H1 (cell line): ENCODE results near the gene RASSF9. TPM values are rescaled to one million over a fixed set of nuclear protein-coding genes. Genes with fewer than 3 reads are reported as not detected.

Source experiments
- CTCF ChIA-PET: fragments of 300-600 bp; sonication (Branson Sonifier 250); formaldehyde crosslinking; loops from one replicate; lab custom pipeline; 2021; ENCODE audit not compliant: partially characterized antibody; lab: Charles Lee
- POLR2A ChIA-PET: fragments of 300-600 bp; sonication (Branson Sonifier 250); formaldehyde crosslinking; loops from one replicate; lab custom pipeline; 2021; ENCODE audit warnings: inconsistent platforms; ENCODE audit not compliant: partially characterized antibody; lab: Charles Lee
- DNase-seq, 2 experiments: peaks; one replicate each; pipeline versions ENCODE4 v3.0.0 to v3.0.0-alpha.2; 2010 to 2022; ENCODE audit warnings: low spot score in 2 of 2, low read depth in 1 of 2, mixed read lengths in 1 of 2
- FAIRE-seq: peaks from 2 replicates; lab custom pipeline; 2011; peaks lifted over from hg19 to GRCh38; lab: Jason Lieb, UNC
- H2AFZ ChIP-seq: 2 replicates; pipeline ENCODE4 v1.8.1; 2012; ENCODE audit warnings: low read length, inconsistent platforms
- H2AK5ac ChIP-seq: 2 replicates; pipeline ENCODE4 v1.6.1; 2013; ENCODE audit warnings: low read depth, low read length
- H2BK120ac ChIP-seq: replicated peaks from 2 replicates; pipeline ENCODE3; 2013; ENCODE audit warnings: low read depth, low read length, inconsistent platforms
- H2BK12ac ChIP-seq: 2 replicates; pipeline ENCODE4 v1.6.1; 2013; ENCODE audit warnings: low read depth, low read length
- H2BK15ac ChIP-seq: 2 replicates; pipeline ENCODE4 v1.6.1; 2013; ENCODE audit warnings: low read length
- H2BK20ac ChIP-seq: 2 replicates; pipeline ENCODE4 v1.6.1; 2013; ENCODE audit warnings: low read length
- H2BK5ac ChIP-seq: 2 replicates; pipeline ENCODE4 v1.6.1; 2013; ENCODE audit warnings: low read depth, low read length
- H3K14ac ChIP-seq: 2 replicates; pipeline ENCODE4 v1.6.1; 2013; ENCODE audit warnings: inconsistent platforms; ENCODE audit not compliant: insufficient read length
- H3K18ac ChIP-seq: 2 replicates; pipeline ENCODE4 v1.6.1; 2013; ENCODE audit warnings: low read length; ENCODE audit errors: extremely low read depth
- H3K23ac ChIP-seq: 2 replicates; pipeline ENCODE4 v1.6.1; 2013; ENCODE audit warnings: inconsistent platforms; ENCODE audit not compliant: insufficient read length
- H3K23me2 ChIP-seq: 2 replicates; pipeline ENCODE4 v1.6.1; 2013; ENCODE audit warnings: low read depth, low read length
- H3K27ac ChIP-seq: 2 replicates; pipeline ENCODE4 v1.6.1; 2011; ENCODE audit warnings: low read depth, low read length, inconsistent platforms
- H3K27me3 ChIP-seq, 4 experiments: replicated peaks in 1 of 4; 1 replicate in 1 of 4; 2 replicates in 3 of 4; pipeline versions ENCODE4 v1.6.1 to v1.8.1; 2011 to 2013; ENCODE audit warnings: low read length in 3 of 4, mild to moderate bottlenecking in 3 of 4, inconsistent platforms in 2 of 4, mixed read lengths in 2 of 4, moderate library complexity in 1 of 4; ENCODE audit not compliant: control insufficient read depth in 3 of 4, insufficient read depth in 3 of 4; ENCODE audit errors: extremely low read depth in 1 of 4
- H3K36me3 ChIP-seq, 4 experiments: 2 replicates each; pipeline versions ENCODE4 v1.6.1 to v1.8.1; 2011 to 2013; ENCODE audit warnings: mild to moderate bottlenecking in 4 of 4, low read length in 3 of 4, moderate library complexity in 2 of 4, control low read depth in 1 of 4, inconsistent platforms in 1 of 4; ENCODE audit not compliant: insufficient read depth in 4 of 4, control insufficient read depth in 2 of 4
- H3K4ac ChIP-seq: replicated peaks from 2 replicates; pipeline ENCODE3; 2013; ENCODE audit warnings: low read length, low read depth, mixed read lengths, inconsistent platforms; ENCODE audit not compliant: insufficient read length
- H3K4me1 ChIP-seq, 4 experiments: replicated peaks in 1 of 4; 1 replicate in 1 of 4; 2 replicates in 3 of 4; pipeline versions ENCODE4 v1.6.1 to v1.8.1; 2011 to 2013; ENCODE audit warnings: low read length in 3 of 4, inconsistent platforms in 2 of 4, mixed read lengths in 1 of 4; ENCODE audit not compliant: insufficient read depth in 4 of 4, control insufficient read depth in 3 of 4
- H3K4me2 ChIP-seq, 2 experiments: 2 replicates each; pipeline versions ENCODE4 v1.6.1 to v1.8.1; 2011 to 2013; ENCODE audit warnings: low read depth in 2 of 2, low read length in 2 of 2, control low read depth in 1 of 2, inconsistent platforms in 1 of 2, mild to moderate bottlenecking in 1 of 2; ENCODE audit not compliant: insufficient read depth in 1 of 2
- H3K4me3 ChIP-seq, 4 experiments: fragments of 200-600, 300-600 bp in 1 of 4; sonication (generic), shearing (Covaris generic), sonication (Bioruptor Twin) in 1 of 4; 2 replicates each; pipeline versions ENCODE4 v1.5.1 to v1.8.1; 2011 to 2016; ENCODE audit warnings: low read length in 4 of 4, low read depth in 3 of 4, control low read depth in 2 of 4, inconsistent platforms in 2 of 4, mild to moderate bottlenecking in 2 of 4, mixed read lengths in 1 of 4, moderate library complexity in 1 of 4; ENCODE audit not compliant: insufficient read depth in 2 of 4; ENCODE audit errors: extremely low read depth in 1 of 4
- H3K56ac ChIP-seq: replicated peaks from 2 replicates; pipeline ENCODE3; 2013; ENCODE audit warnings: low read depth, mild to moderate bottlenecking, mixed read lengths, low read length, inconsistent platforms; ENCODE audit not compliant: insufficient read length
- H3K79me1 ChIP-seq: 2 replicates; pipeline ENCODE4 v1.6.1; 2013; ENCODE audit warnings: low read depth, low read length, control low read depth
- H3K79me2 ChIP-seq, 2 experiments: 2 replicates each; pipeline versions ENCODE4 v1.6.1 to v1.8.1; 2012 to 2013; ENCODE audit warnings: low read length in 2 of 2, mild to moderate bottlenecking in 2 of 2, inconsistent platforms in 1 of 2; ENCODE audit not compliant: insufficient read depth in 2 of 2, control insufficient read depth in 1 of 2
- H3K9ac ChIP-seq, 4 experiments: replicated peaks in 1 of 4; 1 replicate in 1 of 4; 2 replicates in 3 of 4; pipeline versions ENCODE4 v1.6.1 to v1.8.1; 2011 to 2013; ENCODE audit warnings: low read depth in 3 of 4, low read length in 3 of 4, control low read depth in 2 of 4, mild to moderate bottlenecking in 2 of 4, moderate library complexity in 2 of 4, inconsistent platforms in 1 of 4; ENCODE audit errors: extremely low read depth in 1 of 4
- H3K9me3 ChIP-seq, 2 experiments: 2 replicates each; pipeline versions ENCODE4 v1.6.1 to v1.8.1; 2012 to 2013; ENCODE audit warnings: mild to moderate bottlenecking in 2 of 2, moderate library complexity in 2 of 2, control low read depth in 1 of 2, inconsistent platforms in 1 of 2, low read depth in 1 of 2, low read length in 1 of 2, mixed read lengths in 1 of 2; ENCODE audit not compliant: insufficient read depth in 2 of 2
- H4K20me1 ChIP-seq, 2 experiments: replicated peaks in 1 of 2; 2 replicates each; pipeline versions ENCODE3 to v1.8.1; 2011 to 2013; ENCODE audit warnings: inconsistent platforms in 2 of 2, low read length in 2 of 2, mild to moderate bottlenecking in 1 of 2; ENCODE audit not compliant: insufficient read depth in 2 of 2, control insufficient read depth in 1 of 2
- H4K5ac ChIP-seq: 2 replicates; pipeline ENCODE4 v1.6.1; 2013; ENCODE audit warnings: low read length, low read depth, mixed read lengths, inconsistent platforms; ENCODE audit not compliant: insufficient read length
- H4K8ac ChIP-seq: 2 replicates; pipeline ENCODE4 v1.8.0; 2013; ENCODE audit warnings: mild to moderate bottlenecking, moderate library complexity, low read length, inconsistent platforms; ENCODE audit not compliant: insufficient read depth; ENCODE audit errors: extremely low read depth
- H4K91ac ChIP-seq: replicated peaks from 2 replicates; pipeline ENCODE3; 2013; ENCODE audit warnings: low read length, mixed read lengths, inconsistent platforms; ENCODE audit not compliant: insufficient read length
- BACH1 ChIP-seq: IDR thresholded peaks from 2 replicates; pipeline ENCODE4 v1.6.1; 2012; ENCODE audit warnings: low read length, improper control_type of control experiment
- BCL11A ChIP-seq, 2 experiments: IDR thresholded peaks; one replicate each; pipeline ENCODE4 v1.6.1; 2011; ENCODE audit warnings: low read depth in 2 of 2, low read length in 2 of 2, mild to moderate bottlenecking in 2 of 2
- BRCA1 ChIP-seq: IDR thresholded peaks from 2 replicates; pipeline ENCODE4 v1.6.1; 2012; ENCODE audit warnings: low read depth, low read length, improper control_type of control experiment
- CEBPB ChIP-seq: IDR thresholded peaks from 2 replicates; pipeline ENCODE4 v1.6.1; 2012; ENCODE audit warnings: low read depth, low read length
- CTCF ChIP-seq, 3 experiments: IDR thresholded peaks; 1 replicate in 2 of 3; 2 replicates in 1 of 3; pipeline versions ENCODE4 v1.5.1 to v1.6.1; 2011; ENCODE audit warnings: low read length in 3 of 3, mild to moderate bottlenecking in 3 of 3, inconsistent platforms in 2 of 3, low read depth in 1 of 3, moderate library complexity in 1 of 3; ENCODE audit not compliant: insufficient read depth in 1 of 3; ENCODE audit errors: control extremely low read depth in 1 of 3
- E2F6 ChIP-seq: IDR thresholded peaks from 2 replicates; pipeline ENCODE4 v1.6.1; 2012; ENCODE audit warnings: inconsistent platforms
- KDM4A ChIP-seq: IDR thresholded peaks from one replicate; pipeline ENCODE4 v1.7.1; 2012; ENCODE audit warnings: low read depth, mild to moderate bottlenecking, moderate library complexity, low read length, inconsistent platforms; ENCODE audit not compliant: severe bottlenecking
- NANOG ChIP-seq: IDR thresholded peaks from 2 replicates; pipeline ENCODE4 v1.6.1; 2011; ENCODE audit warnings: low read length, low read depth, mild to moderate bottlenecking, inconsistent platforms; ENCODE audit not compliant: insufficient read depth, poor library complexity, severe bottlenecking
- SIX5 ChIP-seq: IDR thresholded peaks from 2 replicates; pipeline ENCODE4 v1.6.1; 2011; ENCODE audit warnings: mild to moderate bottlenecking, low read depth, low read length
- TAF1 ChIP-seq: IDR thresholded peaks from 2 replicates; pipeline ENCODE4 v1.6.1; 2011; ENCODE audit warnings: mild to moderate bottlenecking, low read depth, low read length
- TCF12 ChIP-seq: IDR thresholded peaks from 2 replicates; pipeline ENCODE4 v1.6.1; 2011; ENCODE audit warnings: low read depth, mild to moderate bottlenecking, low read length
- polyA plus RNA-seq, 7 experiments: library from polyadenylated mRNA; depleted of rRNA in 3 of 7; stranded (reverse) in 5 of 7; unstranded in 2 of 7; fragments of >200 nt in 5 of 7; fragments of 200-250 nt in 2 of 7; gene quantifications; 1 replicate in 5 of 7; 2 replicates in 1 of 7; 4 replicates in 1 of 7; pipeline versions ENCODE4 v1.2.1 to v1.2.3, GENCODE V29; 2011 to 2013; ENCODE audit warnings: missing spikeins in 2 of 7, mixed read lengths in 2 of 7
- total RNA-seq: library from RNA; stranded (reverse); fragmentation: NEBNext Ultra II Directional; extraction: Animal tissue kit (Norgen Biotek cat#: 25700); gene quantifications from 2 replicates; pipeline ENCODE4 v1.2.1, GENCODE V29; 2021

The RASSF9 gene
- total and polyA plus RNA-seq, 2 of the 8 experiments (the other 6 are each of a cell fraction or from before 2014, with no cell fraction given): 0.06 to 0.39 TPM

- H3K36me3 ChIP-seq: peaks cover 0 to 3% (median 0%) of the 10 kb centered on the region in 4 experiments; a peak in 2 of 8 replicates
- no peaks in the 10 kb centered on the region for H3K79me2 ChIP-seq
- H4K8ac ChIP-seq: no peak overlapping the region
- no peak overlapping the region for H3K14ac ChIP-seq
- H3K9ac ChIP-seq: no peak overlapping the region
- no peak overlapping the region for H3K4me3 ChIP-seq
- no peaks in the 10 kb centered on the region for H3K27me3 ChIP-seq
- H2BK12ac ChIP-seq: no peak overlapping the region
- H2AK5ac ChIP-seq: no peak overlapping the region
- H4K91ac ChIP-seq: no peak overlapping the region
- DNase-seq (no peak), FAIRE-seq (no peak)
- H2BK5ac ChIP-seq: no peak overlapping the region
- H3K4me1 ChIP-seq: peaks cover 0 to 11% (median 1%) of the 10 kb centered on the region in 4 experiments; a peak in 1 of 7 replicates
- H3K18ac ChIP-seq: no peak overlapping the region
- no peaks in the 10 kb centered on the region; the same call in 1 of the 2 replicates for H3K23me2 ChIP-seq
- no peak overlapping the region for H2BK120ac ChIP-seq
- no peaks in the 10 kb centered on the region for H4K20me1 ChIP-seq
- no peak overlapping the region for H3K27ac ChIP-seq
- CTCF ChIA-PET: interaction anchor here (1.0 to 2.2 kb wide), 2 partner anchors 13 to 86 kb away, joined by 3 to 13 read pairs; no protein-coding TSS in a partner anchor
- H2BK15ac ChIP-seq: no peak overlapping the region
- H3K23ac ChIP-seq: no peak overlapping the region
- no peak overlapping the region for H4K5ac ChIP-seq
- H2BK20ac ChIP-seq: 0 out of 2 replicates have a peak overlapping the region, but pooled peaks have one; percentile 17
- H3K4me2 ChIP-seq: no peak overlapping the region
- H3K9me3 ChIP-seq: peaks cover 6 to 8% of the 10 kb centered on the region in 2 experiments; a peak in 3 of 4 replicates
- no peak overlapping the region for H3K4ac ChIP-seq
- no peak overlapping the region for H3K56ac ChIP-seq
- H3K79me1 ChIP-seq: no peaks in the 10 kb centered on the region
- H2AFZ ChIP-seq: 0 out of 2 replicates have a peak overlapping the region, but pooled peaks have one; percentile 43
- no peak for TF ChIP-seq NANOG
- no peak for TF ChIP-seq SIX5
- TF ChIP-seq TCF12: no peak
- no peak for TF ChIP-seq CTCF (IDR thresholded peaks at IDR 0.05; ENCODE audit: control extremely low read depth in 1 of 3, insufficient read depth in 1 of 3, low read depth in 1 of 3, low read length in 3 of 3)
- TF ChIP-seq BACH1: no peak
- TF ChIP-seq KDM4A: no peak
- TF ChIP-seq CEBPB: no peak
- no peak for TF ChIP-seq TAF1
- TF ChIP-seq BRCA1: no peak
- TF ChIP-seq E2F6: no peak
- no peak for TF ChIP-seq BCL11A (IDR thresholded peaks at IDR 0.05; ENCODE audit: low read depth in 2 of 2, low read length in 2 of 2)
- POLR2A ChIA-PET: no interaction called here
Observed at GRCh38 chr12:85781766-85782165, 54.4 kb downstream of the RASSF9 start.
